ENCODE data around the gene CCL13.

CCL13 gene

GRCh38 chr17:34397265-34397664, 41.0 kb downstream of the CCL13 start:
- H3K36me3 ChIP-seq (ENCODE audit: control insufficient read depth in 2 of 2, insufficient read depth in 1 of 2, low read length in 2 of 2), result no peaks in the 10 kb centered on the region
- no peak for TF ChIP-seq ZNF19 (tag by site-specific recombination; IDR thresholded peaks at IDR 0.05; ENCODE audit: low read depth)
- TF ChIP-seq ZNF670 (tag by site-specific recombination; IDR thresholded peaks at IDR 0.05; ENCODE audit: low read depth), result no peak
- no peak for TF ChIP-seq PRDM4 (tag by site-specific recombination; IDR thresholded peaks at IDR 0.05)
- TF ChIP-seq ZBTB1 (tag by site-specific recombination; IDR thresholded peaks at IDR 0.05), result no peak
- TF ChIP-seq ZNF513 (tag by site-specific recombination; IDR thresholded peaks at IDR 0.05), result no peak
- no peak for TF ChIP-seq ZNF174 (tag by site-specific recombination; IDR thresholded peaks at IDR 0.05)
- TF ChIP-seq ZFP37 (tag by site-specific recombination; IDR thresholded peaks at IDR 0.05), result no peak
- no peak for TF ChIP-seq OSR2 (tag by site-specific recombination; IDR thresholded peaks at IDR 0.05)
- TF ChIP-seq ZNF324 (tag by site-specific recombination; IDR thresholded peaks at IDR 0.05), result no peak
- no peak for TF ChIP-seq ZNF830 (tag by site-specific recombination; IDR thresholded peaks at IDR 0.05; ENCODE audit: low read depth)
- TF ChIP-seq ZBTB7A (tag by site-specific recombination; IDR thresholded peaks at IDR 0.05; ENCODE audit: low read depth), result no peak
- no peak for TF ChIP-seq ZNF510 (tag by site-specific recombination; IDR thresholded peaks at IDR 0.05; ENCODE audit: insufficient replicate concordance)
- TF ChIP-seq ZNF146 (tag by site-specific recombination; IDR thresholded peaks at IDR 0.05), result no peak
- TF ChIP-seq REST (tag by site-specific recombination; IDR thresholded peaks at IDR 0.05), result no peak
- no peak for TF ChIP-seq KLF16 (tag by site-specific recombination; IDR thresholded peaks at IDR 0.05)
- H3K9me3 ChIP-seq (ENCODE audit: control insufficient read depth, insufficient read depth, low read depth, low read length), result no peaks in the 10 kb centered on the region
- ChIA-PET POLR2A (no interaction called here), CTCF (interaction anchor here (0.5 to 5.4 kb wide), 8 partner anchors 9 to 376 kb away, joined by 3 to 35 read pairs (median 4); partner anchors contain the start of gene CCL1)
- no peak overlapping the region for H3K4me3 ChIP-seq (ENCODE audit: low read depth, low read length)
- H3K4me1 ChIP-seq (ENCODE audit: control insufficient read depth, insufficient read depth, low read length), result 0 out of 2 replicates have a peak, but pooled peaks cover 2% of the 10 kb centered on the region
- H3K27ac ChIP-seq (ENCODE audit: extremely low read depth, low read depth, low read length), result no peak overlapping the region

GRCh38 chr17:34398990-34399389, 42.7 kb downstream of the CCL13 start:
- Histone ChIP-seq H3K4me3 (ENCODE audit: low read depth, low read length) (no peak overlapping the region), H3K4me1 (ENCODE audit: control insufficient read depth, insufficient read depth, low read length) (no peaks in the 10 kb centered on the region), H3K27ac (ENCODE audit: extremely low read depth, low read depth, low read length) (no peak overlapping the region), H3K36me3 (ENCODE audit: control insufficient read depth in 2 of 2, insufficient read depth in 1 of 2, low read length in 2 of 2) (no peaks in the 10 kb centered on the region), H3K9me3 (ENCODE audit: control insufficient read depth, insufficient read depth, low read depth, low read length) (no peaks in the 10 kb centered on the region)
- ChIA-PET POLR2A (interaction anchor here (1.1 kb wide), 1 partner anchor 37 kb away, joined by 3 read pairs; no protein-coding TSS in a partner anchor), CTCF (interaction anchor here (0.6 to 5.4 kb wide), 4 partner anchors 38 to 1113 kb away, joined by 3 to 35 read pairs (median 4); partner anchors contain the start of gene CCL1)
- TF ChIP-seq ZNF280D (tag by site-specific recombination; IDR thresholded peaks at IDR 0.05) (no peak), ZNF580 (tag by site-specific recombination; IDR thresholded peaks at IDR 0.05) (no peak), ZNF274 (IDR thresholded peaks at IDR 0.05; ENCODE audit: low read length) (no peak), ZNF274 (tag by site-specific recombination; IDR thresholded peaks at IDR 0.05; ENCODE audit: borderline replicate concordance) (no peak), ZNF354C (tag by site-specific recombination; IDR thresholded peaks at IDR 0.05; ENCODE audit: borderline replicate concordance, low read depth) (no peak)

Measured in HEK293 (cell line).